H1 (cell line): ENCODE results near the gene RBP5. TPM values are rescaled to one million over a fixed set of nuclear protein-coding genes. Genes with fewer than 3 reads are reported as not detected.

Experiments
- CTCF ChIA-PET: fragments of 300-600 bp; sonication (Branson Sonifier 250); formaldehyde crosslinking; loops from one replicate; lab custom pipeline; 2021; ENCODE audit not compliant: partially characterized antibody; lab: Charles Lee
- POLR2A ChIA-PET: fragments of 300-600 bp; sonication (Branson Sonifier 250); formaldehyde crosslinking; loops from one replicate; lab custom pipeline; 2021; ENCODE audit warnings: inconsistent platforms; ENCODE audit not compliant: partially characterized antibody; lab: Charles Lee
- DNase-seq, 2 experiments: peaks; one replicate each; pipeline versions ENCODE4 v3.0.0 to v3.0.0-alpha.2; 2010 to 2022; ENCODE audit warnings: low spot score in 2 of 2, low read depth in 1 of 2, mixed read lengths in 1 of 2
- FAIRE-seq: peaks from 2 replicates; lab custom pipeline; 2011; peaks lifted over from hg19 to GRCh38; lab: Jason Lieb, UNC
- H2AFZ ChIP-seq: 2 replicates; pipeline ENCODE4 v1.8.1; 2012; ENCODE audit warnings: low read length, inconsistent platforms
- H2AK5ac ChIP-seq: 2 replicates; pipeline ENCODE4 v1.6.1; 2013; ENCODE audit warnings: low read depth, low read length
- H2BK120ac ChIP-seq: replicated peaks from 2 replicates; pipeline ENCODE3; 2013; ENCODE audit warnings: low read depth, low read length, inconsistent platforms
- H2BK12ac ChIP-seq: 2 replicates; pipeline ENCODE4 v1.6.1; 2013; ENCODE audit warnings: low read depth, low read length
- H2BK15ac ChIP-seq: 2 replicates; pipeline ENCODE4 v1.6.1; 2013; ENCODE audit warnings: low read length
- H2BK20ac ChIP-seq: 2 replicates; pipeline ENCODE4 v1.6.1; 2013; ENCODE audit warnings: low read length
- H2BK5ac ChIP-seq: 2 replicates; pipeline ENCODE4 v1.6.1; 2013; ENCODE audit warnings: low read depth, low read length
- H3K14ac ChIP-seq: 2 replicates; pipeline ENCODE4 v1.6.1; 2013; ENCODE audit warnings: inconsistent platforms; ENCODE audit not compliant: insufficient read length
- H3K18ac ChIP-seq: 2 replicates; pipeline ENCODE4 v1.6.1; 2013; ENCODE audit warnings: low read length; ENCODE audit errors: extremely low read depth
- H3K23ac ChIP-seq: 2 replicates; pipeline ENCODE4 v1.6.1; 2013; ENCODE audit warnings: inconsistent platforms; ENCODE audit not compliant: insufficient read length
- H3K23me2 ChIP-seq: 2 replicates; pipeline ENCODE4 v1.6.1; 2013; ENCODE audit warnings: low read depth, low read length
- H3K27ac ChIP-seq: 2 replicates; pipeline ENCODE4 v1.6.1; 2011; ENCODE audit warnings: low read depth, low read length, inconsistent platforms
- H3K27me3 ChIP-seq, 4 experiments: replicated peaks in 1 of 4; 1 replicate in 1 of 4; 2 replicates in 3 of 4; pipeline versions ENCODE4 v1.6.1 to v1.8.1; 2011 to 2013; ENCODE audit warnings: low read length in 3 of 4, mild to moderate bottlenecking in 3 of 4, inconsistent platforms in 2 of 4, mixed read lengths in 2 of 4, moderate library complexity in 1 of 4; ENCODE audit not compliant: control insufficient read depth in 3 of 4, insufficient read depth in 3 of 4; ENCODE audit errors: extremely low read depth in 1 of 4
- H3K36me3 ChIP-seq, 4 experiments: 2 replicates each; pipeline versions ENCODE4 v1.6.1 to v1.8.1; 2011 to 2013; ENCODE audit warnings: mild to moderate bottlenecking in 4 of 4, low read length in 3 of 4, moderate library complexity in 2 of 4, control low read depth in 1 of 4, inconsistent platforms in 1 of 4; ENCODE audit not compliant: insufficient read depth in 4 of 4, control insufficient read depth in 2 of 4
- H3K4ac ChIP-seq: replicated peaks from 2 replicates; pipeline ENCODE3; 2013; ENCODE audit warnings: low read length, low read depth, mixed read lengths, inconsistent platforms; ENCODE audit not compliant: insufficient read length
- H3K4me1 ChIP-seq, 4 experiments: replicated peaks in 1 of 4; 1 replicate in 1 of 4; 2 replicates in 3 of 4; pipeline versions ENCODE4 v1.6.1 to v1.8.1; 2011 to 2013; ENCODE audit warnings: low read length in 3 of 4, inconsistent platforms in 2 of 4, mixed read lengths in 1 of 4; ENCODE audit not compliant: insufficient read depth in 4 of 4, control insufficient read depth in 3 of 4
- H3K4me2 ChIP-seq, 2 experiments: 2 replicates each; pipeline versions ENCODE4 v1.6.1 to v1.8.1; 2011 to 2013; ENCODE audit warnings: low read depth in 2 of 2, low read length in 2 of 2, control low read depth in 1 of 2, inconsistent platforms in 1 of 2, mild to moderate bottlenecking in 1 of 2; ENCODE audit not compliant: insufficient read depth in 1 of 2
- H3K4me3 ChIP-seq, 4 experiments: fragments of 200-600, 300-600 bp in 1 of 4; sonication (generic), shearing (Covaris generic), sonication (Bioruptor Twin) in 1 of 4; 2 replicates each; pipeline versions ENCODE4 v1.5.1 to v1.8.1; 2011 to 2016; ENCODE audit warnings: low read length in 4 of 4, low read depth in 3 of 4, control low read depth in 2 of 4, inconsistent platforms in 2 of 4, mild to moderate bottlenecking in 2 of 4, mixed read lengths in 1 of 4, moderate library complexity in 1 of 4; ENCODE audit not compliant: insufficient read depth in 2 of 4; ENCODE audit errors: extremely low read depth in 1 of 4
- H3K56ac ChIP-seq: replicated peaks from 2 replicates; pipeline ENCODE3; 2013; ENCODE audit warnings: low read depth, mild to moderate bottlenecking, mixed read lengths, low read length, inconsistent platforms; ENCODE audit not compliant: insufficient read length
- H3K79me1 ChIP-seq: 2 replicates; pipeline ENCODE4 v1.6.1; 2013; ENCODE audit warnings: low read depth, low read length, control low read depth
- H3K79me2 ChIP-seq, 2 experiments: 2 replicates each; pipeline versions ENCODE4 v1.6.1 to v1.8.1; 2012 to 2013; ENCODE audit warnings: low read length in 2 of 2, mild to moderate bottlenecking in 2 of 2, inconsistent platforms in 1 of 2; ENCODE audit not compliant: insufficient read depth in 2 of 2, control insufficient read depth in 1 of 2
- H3K9ac ChIP-seq, 4 experiments: replicated peaks in 1 of 4; 1 replicate in 1 of 4; 2 replicates in 3 of 4; pipeline versions ENCODE4 v1.6.1 to v1.8.1; 2011 to 2013; ENCODE audit warnings: low read depth in 3 of 4, low read length in 3 of 4, control low read depth in 2 of 4, mild to moderate bottlenecking in 2 of 4, moderate library complexity in 2 of 4, inconsistent platforms in 1 of 4; ENCODE audit errors: extremely low read depth in 1 of 4
- H3K9me3 ChIP-seq, 2 experiments: 2 replicates each; pipeline versions ENCODE4 v1.6.1 to v1.8.1; 2012 to 2013; ENCODE audit warnings: mild to moderate bottlenecking in 2 of 2, moderate library complexity in 2 of 2, control low read depth in 1 of 2, inconsistent platforms in 1 of 2, low read depth in 1 of 2, low read length in 1 of 2, mixed read lengths in 1 of 2; ENCODE audit not compliant: insufficient read depth in 2 of 2
- H4K20me1 ChIP-seq, 2 experiments: replicated peaks in 1 of 2; 2 replicates each; pipeline versions ENCODE3 to v1.8.1; 2011 to 2013; ENCODE audit warnings: inconsistent platforms in 2 of 2, low read length in 2 of 2, mild to moderate bottlenecking in 1 of 2; ENCODE audit not compliant: insufficient read depth in 2 of 2, control insufficient read depth in 1 of 2
- H4K5ac ChIP-seq: 2 replicates; pipeline ENCODE4 v1.6.1; 2013; ENCODE audit warnings: low read length, low read depth, mixed read lengths, inconsistent platforms; ENCODE audit not compliant: insufficient read length
- H4K8ac ChIP-seq: 2 replicates; pipeline ENCODE4 v1.8.0; 2013; ENCODE audit warnings: mild to moderate bottlenecking, moderate library complexity, low read length, inconsistent platforms; ENCODE audit not compliant: insufficient read depth; ENCODE audit errors: extremely low read depth
- H4K91ac ChIP-seq: replicated peaks from 2 replicates; pipeline ENCODE3; 2013; ENCODE audit warnings: low read length, mixed read lengths, inconsistent platforms; ENCODE audit not compliant: insufficient read length
- ASH2L ChIP-seq: fragments of 200-600, 300-600 bp; sonication (generic); IDR thresholded peaks from one replicate; pipeline ENCODE4 v1.7.1; 2017; ENCODE audit warnings: low read length
- CREB1 ChIP-seq: IDR thresholded peaks from 2 replicates; pipeline ENCODE4 v1.6.1; 2012; ENCODE audit warnings: inconsistent platforms
- E2F6 ChIP-seq: IDR thresholded peaks from 2 replicates; pipeline ENCODE4 v1.6.1; 2012; ENCODE audit warnings: inconsistent platforms
- MAX ChIP-seq: IDR thresholded peaks from 2 replicates; pipeline ENCODE4 v1.6.1; 2012; ENCODE audit warnings: inconsistent platforms
- NANOG ChIP-seq: IDR thresholded peaks from 2 replicates; pipeline ENCODE4 v1.6.1; 2011; ENCODE audit warnings: low read length, low read depth, mild to moderate bottlenecking, inconsistent platforms; ENCODE audit not compliant: insufficient read depth, poor library complexity, severe bottlenecking
- POLR2AphosphoS5 ChIP-seq: IDR thresholded peaks from 2 replicates; pipeline ENCODE4 v1.6.1; 2011; ENCODE audit warnings: low read depth, low read length
- POU5F1 ChIP-seq: IDR thresholded peaks from 2 replicates; pipeline ENCODE4 v1.6.1; 2011; ENCODE audit warnings: low read depth, mild to moderate bottlenecking, low read length, moderate library complexity
- RNF2 ChIP-seq: fragments of 200-900, 300-1000 bp; sonication (generic); IDR thresholded peaks from 2 replicates; pipeline ENCODE4 v1.7.1; 2016; ENCODE audit warnings: borderline replicate concordance, low read depth, mild to moderate bottlenecking, antibody characterized with exemption, low read length; ENCODE audit not compliant: poor library complexity, severe bottlenecking; ENCODE audit errors: missing control alignments
- SIX5 ChIP-seq: IDR thresholded peaks from 2 replicates; pipeline ENCODE4 v1.6.1; 2011; ENCODE audit warnings: mild to moderate bottlenecking, low read depth, low read length
- SRF ChIP-seq: IDR thresholded peaks from 2 replicates; pipeline ENCODE4 v1.6.1; 2011; ENCODE audit warnings: mild to moderate bottlenecking, low read depth, low read length, moderate library complexity
- WGBS, 2 experiments: shearing (Covaris generic) in 1 of 2; methylation state at CpG; one replicate each; pipeline versions ENCODE4 v1.1.6 to v1.1.7; 2013 to 2015; ENCODE audit warnings: low lambda C conversion rate in 2 of 2, mixed read lengths in 2 of 2, inconsistent platforms in 1 of 2, low coverage in 1 of 2, missing lambda C conversion rate in 1 of 2; ENCODE audit not compliant: insufficient replicate concordance in 2 of 2, insufficient coverage in 1 of 2, insufficient read length in 1 of 2; ENCODE audit errors: extremely low coverage in 1 of 2, missing lambda C conversion rate in 1 of 2; 5-methylcytosine and 5-hydroxymethylcytosine counted together
- polyA plus RNA-seq, 7 experiments: library from polyadenylated mRNA; depleted of rRNA in 3 of 7; stranded (reverse) in 5 of 7; unstranded in 2 of 7; fragments of >200 nt in 5 of 7; fragments of 200-250 nt in 2 of 7; gene quantifications; 1 replicate in 5 of 7; 2 replicates in 1 of 7; 4 replicates in 1 of 7; pipeline versions ENCODE4 v1.2.1 to v1.2.3, GENCODE V29; 2011 to 2013; ENCODE audit warnings: missing spikeins in 2 of 7, mixed read lengths in 2 of 7
- total RNA-seq: library from RNA; stranded (reverse); fragmentation: NEBNext Ultra II Directional; extraction: Animal tissue kit (Norgen Biotek cat#: 25700); gene quantifications from 2 replicates; pipeline ENCODE4 v1.2.1, GENCODE V29; 2021

Gene RBP5
- total and polyA plus RNA-seq, 2 of the 8 experiments (the other 6 are each of a cell fraction or from before 2014, with no cell fraction given), result 1.2 to 1.9 TPM

DNA sequence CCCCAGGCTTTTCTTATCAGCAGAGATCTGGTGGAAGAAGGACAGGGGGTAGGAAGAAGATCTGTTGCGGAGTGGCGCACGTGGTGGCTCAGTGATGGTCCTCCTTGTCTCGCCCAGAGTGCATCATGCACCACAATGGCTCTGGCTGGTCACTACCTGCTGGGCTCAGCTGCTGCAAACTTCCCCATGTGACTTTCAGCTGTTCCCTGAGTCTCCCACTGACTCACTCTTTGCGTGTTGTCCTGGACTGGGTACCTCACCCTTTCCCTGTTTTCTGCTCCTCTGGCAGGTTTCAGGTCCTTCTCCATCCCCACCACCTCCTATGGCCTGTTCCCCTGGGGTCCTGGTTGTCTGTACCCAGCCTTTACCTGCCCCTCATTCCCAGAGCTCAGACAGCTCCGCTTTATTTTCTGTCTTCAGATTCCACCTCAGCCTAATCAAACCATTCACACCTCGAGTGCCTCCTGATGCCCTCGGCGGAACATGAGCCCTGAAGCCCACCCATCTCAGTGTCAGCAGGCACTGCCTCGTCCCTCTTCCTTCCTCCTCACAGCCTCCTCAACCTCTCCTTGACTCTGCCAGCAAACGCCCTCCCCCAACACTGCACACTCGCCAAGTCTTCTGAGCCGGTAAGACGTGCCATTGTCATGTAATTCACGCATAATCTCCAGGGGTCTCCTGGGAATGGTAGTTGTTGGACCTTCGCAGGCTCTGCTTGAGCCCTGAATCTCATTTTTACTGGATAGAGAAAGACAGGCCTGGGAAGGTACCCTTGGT is 38.3 kb downstream of the RBP5 start:
- H4K91ac ChIP-seq, result peak overlapping the region; percentile 35
- WGBS, 2 experiments, result 69% methylated on average over 16 of the region's 16 CpGs; no CpG with 5 or more reads in 1 of the 2 experiments
- DNase-seq (no peak), FAIRE-seq (peak; percentile 83)
- POLR2A ChIA-PET, result interaction anchor here (0.7 to 2.6 kb wide), 11 partner anchors 9 to 165 kb away, joined by 3 to 14 read pairs (median 3); partner anchors contain the start of genes C12orf57, C1RL and RNU7-1
- no peaks in the 10 kb centered on the region for H3K79me1 ChIP-seq
- H3K27me3 ChIP-seq, result no peaks in the 10 kb centered on the region; a peak in 1 of 7 replicates
- peak overlapping the region; percentile 49 for H2BK5ac ChIP-seq
- H2BK15ac ChIP-seq, result peak overlapping the region; percentile 97; the same call in 1 of the 2 replicates
- no peak overlapping the region for H2BK120ac ChIP-seq
- H4K8ac ChIP-seq, result peak overlapping the region; percentile 1; the same call in 1 of the 2 replicates
- H3K4ac ChIP-seq, result no peak overlapping the region
- H3K14ac ChIP-seq, result no peak overlapping the region
- H4K5ac ChIP-seq, result peak overlapping the region; percentile 7
- no peak overlapping the region for H2AK5ac ChIP-seq
- H3K27ac ChIP-seq, result no peak overlapping the region
- H3K4me2 ChIP-seq, result peak overlapping the region; percentile 45 to 84
- CTCF ChIA-PET, result interaction anchor here (1.0 to 4.3 kb wide), 15 partner anchors 10 to 128 kb away, joined by 3 to 34 read pairs (median 5); partner anchors contain the start of genes C1RL and C1S
- peak overlapping the region; percentile 87; the same call in 1 of the 2 replicates for H2BK20ac ChIP-seq
- peak overlapping the region in 1 of 4 experiments; percentile 28; a peak in 1 of 8 replicates for H3K4me3 ChIP-seq
- H2AFZ ChIP-seq, result peak overlapping the region; percentile 21; the same call in 1 of the 2 replicates
- peak overlapping the region; percentile 98 for H2BK12ac ChIP-seq
- no peaks in the 10 kb centered on the region; a peak in 1 of 8 replicates for H3K36me3 ChIP-seq
- H3K23ac ChIP-seq, result no peak overlapping the region
- peaks cover 2% of the 10 kb centered on the region; the same call in 1 of the 2 replicates for H3K23me2 ChIP-seq
- no peaks in the 10 kb centered on the region for H3K9me3 ChIP-seq
- peaks cover 7 to 21% (median 16%) of the 10 kb centered on the region in 4 experiments for H3K4me1 ChIP-seq
- peak overlapping the region; percentile 88 for H3K18ac ChIP-seq
- peaks cover 0 to under 1% of the 10 kb centered on the region in 2 experiments for H4K20me1 ChIP-seq
- no peak overlapping the region for H3K56ac ChIP-seq
- H3K9ac ChIP-seq, result peak overlapping the region in 1 of 4 experiments; percentile 24; a peak in 1 of 7 replicates
- no peaks in the 10 kb centered on the region for H3K79me2 ChIP-seq
- TF ChIP-seq ASH2L, result peak; percentile 66
- peak; percentile 52; the same call in 1 of the 2 replicates for TF ChIP-seq MAX
- TF ChIP-seq CREB1, result peak; percentile 44; the same call in 1 of the 2 replicates
- no peak for TF ChIP-seq NANOG
- TF ChIP-seq RNF2, result no peak
- peak; percentile 55; the same call in 1 of the 2 replicates for TF ChIP-seq POLR2AphosphoS5
- peak; percentile 76 for TF ChIP-seq E2F6
- TF ChIP-seq SIX5, result 0 out of 2 replicates have a peak, but pooled peaks have one; percentile 11
- peak; percentile 97 for TF ChIP-seq POU5F1
- no peak for TF ChIP-seq SRF
